GM12872 (cell line): ENCODE data around the gene KCNK3.

ENCODE experiments used
- CTCF ChIP-seq: IDR thresholded peaks from 3 replicates; pipeline ENCODE4 v1.5.1; 2011; ENCODE audit warnings: low read depth, mild to moderate bottlenecking, low read length, moderate library complexity; ENCODE audit not compliant: insufficient read depth

KCNK3 gene

GRCh38 chr2:26759845-26760244 is 67.3 kb downstream of the KCNK3 start:
- no peak for TF ChIP-seq CTCF

- TF ChIP-seq CTCF = no peak
These were observed 70.5 kb downstream of the KCNK3 start for GRCh38 chr2:26763019-26763418.

- TF ChIP-seq CTCF = no peak
These were observed 71.8 kb downstream of the KCNK3 start, which contains the start of gene SLC35F6 for GRCh38 chr2:26764078-26764887. Gene SLC35F6 (plus strand): TSS chr2:26764284. CDS start chr2:26764350, 66 bp downstream.

- TF ChIP-seq CTCF = no peak
These were observed 72.4 kb downstream of the KCNK3 start for GRCh38 chr2:26764906-26765305.

- TF ChIP-seq CTCF = no peak
These were observed 73.1 kb downstream of the KCNK3 start for GRCh38 chr2:26765475-26766200.

- no peak for TF ChIP-seq CTCF
These were observed 74.6 kb downstream of the KCNK3 start for GRCh38 chr2:26767129-26767528.

GRCh38 chr2:26767894-26768487 is 75.5 kb downstream of the KCNK3 start:
- no peak for TF ChIP-seq CTCF
